ENCODE results near the gene DENND2D. TPM values are rescaled to one million over a fixed set of nuclear protein-coding genes. Genes with fewer than 3 reads are reported as not detected.
"Not testable (repeated sequence)": the region's sequence is repeated elsewhere in the genome, so short reads cannot be mapped to it uniquely, and the experiment has no call there.

Gene DENND2D
- total RNA-seq, 1 donor from 2014 or later = 2.6 TPM

DNA sequence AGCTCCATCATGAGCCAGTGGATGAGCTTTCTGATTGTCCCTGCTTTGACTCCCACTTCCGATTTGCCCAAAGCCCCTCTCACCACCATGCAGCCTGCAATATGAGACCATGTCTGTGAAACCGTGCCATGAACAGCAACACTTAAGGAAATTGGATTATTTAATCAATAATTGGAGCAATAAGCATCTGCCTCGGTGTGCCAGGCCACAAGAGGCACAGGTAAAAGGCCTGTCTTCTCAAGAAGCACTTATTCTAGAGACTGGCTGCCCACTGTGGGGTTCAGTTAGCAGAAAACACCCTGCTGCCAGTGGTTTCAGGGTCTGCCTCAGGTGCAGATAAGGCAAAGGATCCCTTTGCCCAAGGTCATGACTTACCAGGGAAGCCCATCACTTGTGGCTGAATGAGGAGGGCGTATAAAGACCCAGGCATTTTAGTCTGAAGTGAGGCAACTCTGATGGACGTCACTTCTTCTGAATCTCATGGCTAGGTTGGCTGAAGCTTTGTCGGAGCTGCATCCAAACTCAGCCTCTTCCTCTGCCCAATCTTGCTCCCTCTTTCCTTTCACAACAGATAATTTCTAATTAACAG, 19.9 kb upstream of the DENND2D start:
- Mint-ChIP-seq H3K4me1 (ENCODE audit: low read depth) (peaks cover 24% of the 10 kb centered on the region), H3K27ac (no peak overlapping the region)

DNA sequence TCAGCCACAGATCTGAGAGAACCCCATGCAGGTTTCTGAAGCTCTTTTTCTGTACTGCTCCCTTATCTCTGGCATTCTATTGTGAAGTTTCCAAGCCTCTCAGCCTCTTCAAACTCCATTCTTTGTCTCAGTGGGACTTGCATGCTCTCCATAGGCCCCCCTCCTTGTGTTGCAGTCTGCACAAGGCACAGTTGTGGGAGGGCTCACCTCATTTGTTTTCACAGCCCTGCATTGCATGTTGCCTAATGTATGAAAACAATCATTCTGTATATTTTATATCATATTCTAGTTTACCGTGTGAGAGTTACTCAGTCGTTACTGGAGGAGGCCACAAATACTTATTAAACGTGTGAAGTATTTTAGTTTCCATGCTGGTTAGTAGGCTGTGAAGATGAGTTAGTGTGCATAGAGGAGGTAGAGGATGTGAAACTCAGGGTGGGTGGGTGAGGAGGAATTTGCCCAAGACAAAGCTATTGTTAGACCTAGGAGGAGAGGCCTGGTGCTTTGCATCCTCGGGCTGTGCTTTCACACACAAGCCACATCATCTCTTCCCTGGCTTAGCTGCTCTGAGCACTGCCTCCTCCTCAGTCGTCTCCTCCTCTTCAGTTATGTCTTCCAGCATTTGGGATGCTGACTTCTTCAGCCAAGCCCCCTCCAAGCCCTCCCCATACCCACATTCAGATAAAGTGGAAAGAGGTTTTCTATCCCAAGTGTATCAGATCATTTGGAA, 19.3 kb upstream of the DENND2D start:
- H3K4me1 Mint-ChIP-seq (ENCODE audit: low read depth) = peaks cover 28% of the 10 kb centered on the region
- H3K27me3 Mint-ChIP-seq = no peaks in the 10 kb centered on the region
- peaks cover 3% of the 10 kb centered on the region for H3K9me3 Mint-ChIP-seq (ENCODE audit: low read depth)
- H3K4me3 Mint-ChIP-seq (ENCODE audit: low read depth) = no peak overlapping the region
- H3K36me3 Mint-ChIP-seq (ENCODE audit: insufficient read depth) = no peaks in the 10 kb centered on the region
- DNase-seq (ENCODE audit: low spot score, unreplicated experiment) = no peak
- TF ChIP-seq, protein P1, sequence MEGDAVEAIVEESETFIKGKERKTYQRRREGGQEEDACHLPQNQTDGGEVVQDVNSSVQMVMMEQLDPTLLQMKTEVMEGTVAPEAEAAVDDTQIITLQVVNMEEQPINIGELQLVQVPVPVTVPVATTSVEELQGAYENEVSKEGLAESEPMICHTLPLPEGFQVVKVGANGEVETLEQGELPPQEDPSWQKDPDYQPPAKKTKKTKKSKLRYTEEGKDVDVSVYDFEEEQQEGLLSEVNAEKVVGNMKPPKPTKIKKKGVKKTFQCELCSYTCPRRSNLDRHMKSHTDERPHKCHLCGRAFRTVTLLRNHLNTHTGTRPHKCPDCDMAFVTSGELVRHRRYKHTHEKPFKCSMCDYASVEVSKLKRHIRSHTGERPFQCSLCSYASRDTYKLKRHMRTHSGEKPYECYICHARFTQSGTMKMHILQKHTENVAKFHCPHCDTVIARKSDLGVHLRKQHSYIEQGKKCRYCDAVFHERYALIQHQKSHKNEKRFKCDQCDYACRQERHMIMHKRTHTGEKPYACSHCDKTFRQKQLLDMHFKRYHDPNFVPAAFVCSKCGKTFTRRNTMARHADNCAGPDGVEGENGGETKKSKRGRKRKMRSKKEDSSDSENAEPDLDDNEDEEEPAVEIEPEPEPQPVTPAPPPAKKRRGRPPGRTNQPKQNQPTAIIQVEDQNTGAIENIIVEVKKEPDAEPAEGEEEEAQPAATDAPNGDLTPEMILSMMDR (IDR thresholded peaks at IDR 0.05; ENCODE audit: unreplicated experiment) = no peak
- peak overlapping the region; percentile 8 for H3K27ac Mint-ChIP-seq

More for the DNA sequence above, 19.9 kb upstream of the DENND2D start:
- TF ChIP-seq, protein P1 (IDR thresholded peaks at IDR 0.05; ENCODE audit: unreplicated experiment) = no peak
- H3K36me3 Mint-ChIP-seq (ENCODE audit: insufficient read depth) = no peaks in the 10 kb centered on the region
- no peak for DNase-seq (ENCODE audit: low spot score, unreplicated experiment)
- H3K4me3 Mint-ChIP-seq (ENCODE audit: low read depth) = no peak overlapping the region
- H3K9me3 Mint-ChIP-seq (ENCODE audit: low read depth) = peaks cover 3% of the 10 kb centered on the region
- no peaks in the 10 kb centered on the region for H3K27me3 Mint-ChIP-seq

DNA sequence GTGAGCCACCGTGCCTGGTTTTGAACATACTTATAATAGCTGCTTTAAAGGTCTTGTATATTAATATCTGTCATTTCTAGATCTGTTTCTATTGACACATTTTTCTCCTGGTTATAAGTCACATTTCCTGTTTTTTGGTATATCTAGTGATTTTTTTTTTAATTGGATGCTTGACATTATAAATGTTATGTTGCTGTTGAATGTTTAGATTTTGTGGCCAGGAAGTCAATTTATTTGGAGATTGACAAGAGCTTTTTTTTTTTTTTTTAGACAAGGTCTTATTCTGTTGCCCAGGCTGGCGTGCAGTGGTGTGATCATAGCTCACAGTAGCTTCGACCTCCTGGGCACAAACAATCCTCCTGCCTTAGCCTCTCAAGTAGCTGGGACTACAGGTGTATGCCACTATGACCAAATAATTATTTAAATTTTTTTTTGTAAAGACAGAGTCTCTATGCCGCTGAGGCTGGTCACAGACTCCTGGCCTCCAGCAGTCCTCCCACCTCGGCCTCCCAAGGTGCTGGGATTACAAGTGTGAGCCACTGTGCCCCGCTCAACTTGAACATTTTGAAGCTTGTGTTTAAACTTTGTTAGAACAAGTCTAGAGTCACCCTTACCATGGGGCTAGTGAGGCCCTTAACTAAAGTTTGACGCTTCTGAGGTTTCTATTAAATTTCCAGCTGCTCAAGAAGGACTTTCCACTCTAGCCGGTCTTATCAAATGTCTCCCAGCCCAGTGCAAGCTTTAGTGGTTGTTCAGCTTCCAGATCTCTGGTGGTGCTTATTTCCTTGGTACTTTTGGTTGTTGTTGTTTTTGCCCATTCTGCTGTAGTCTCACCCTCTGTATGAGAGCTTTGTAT, 18.5 kb upstream of the DENND2D start:
- Mint-ChIP-seq H3K9me3 (ENCODE audit: low read depth) (peaks cover 3% of the 10 kb centered on the region), H3K27ac (peak overlapping the region; percentile 8), H3K27me3 (no peaks in the 10 kb centered on the region), H3K4me3 (ENCODE audit: low read depth) (no peak overlapping the region), H3K4me1 (ENCODE audit: low read depth) (peaks cover 35% of the 10 kb centered on the region), H3K36me3 (ENCODE audit: insufficient read depth) (no peaks in the 10 kb centered on the region)
- TF ChIP-seq, protein P1 (IDR thresholded peaks at IDR 0.05; ENCODE audit: unreplicated experiment) = no peak
- DNase-seq (ENCODE audit: low spot score, unreplicated experiment) = no peak

DNA sequence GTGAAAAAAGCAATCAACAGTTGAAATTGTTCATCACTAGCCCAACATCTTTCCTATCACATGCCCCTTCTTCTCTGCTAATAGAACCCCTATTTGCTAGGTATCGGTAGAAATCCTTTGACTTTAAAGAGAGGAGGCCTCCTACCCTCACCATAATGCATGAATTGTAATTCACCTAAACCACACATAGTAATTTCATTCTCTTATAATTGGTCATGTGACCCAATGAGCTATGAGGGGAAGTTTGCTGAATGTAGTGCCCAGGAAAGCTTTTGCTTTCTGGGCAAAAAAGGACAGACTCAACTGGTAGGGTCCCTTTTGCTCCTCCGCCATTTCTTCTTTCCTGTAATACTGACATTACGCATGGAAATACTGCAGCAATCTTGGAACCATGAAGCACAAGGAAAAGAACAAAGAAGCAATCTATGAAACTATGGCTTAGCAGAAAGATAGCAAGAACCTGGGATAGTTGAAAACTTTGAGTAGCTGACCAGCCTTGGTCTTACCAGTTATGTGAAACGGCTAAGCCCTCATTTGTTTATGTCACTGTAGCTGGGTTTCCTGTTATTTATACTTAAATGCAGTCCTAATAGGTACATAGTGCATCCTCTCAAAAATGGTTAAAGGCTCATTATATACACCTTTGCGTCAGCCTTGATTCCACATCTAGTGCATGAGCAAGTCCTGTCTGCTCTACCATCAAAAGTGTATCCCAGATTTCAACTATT, 16.9 kb upstream of the DENND2D start:
- no peak for DNase-seq (ENCODE audit: low spot score, unreplicated experiment)
- TF ChIP-seq, protein P1 (IDR thresholded peaks at IDR 0.05; ENCODE audit: unreplicated experiment) = no peak
- peaks cover 3% of the 10 kb centered on the region for H3K9me3 Mint-ChIP-seq (ENCODE audit: low read depth)
- no peak overlapping the region for H3K4me3 Mint-ChIP-seq (ENCODE audit: low read depth)
- H3K4me1 Mint-ChIP-seq (ENCODE audit: low read depth) = peaks cover 41% of the 10 kb centered on the region
- H3K27ac Mint-ChIP-seq = no peak overlapping the region
- H3K27me3 Mint-ChIP-seq = no peaks in the 10 kb centered on the region
- no peaks in the 10 kb centered on the region for H3K36me3 Mint-ChIP-seq (ENCODE audit: insufficient read depth)

DNA sequence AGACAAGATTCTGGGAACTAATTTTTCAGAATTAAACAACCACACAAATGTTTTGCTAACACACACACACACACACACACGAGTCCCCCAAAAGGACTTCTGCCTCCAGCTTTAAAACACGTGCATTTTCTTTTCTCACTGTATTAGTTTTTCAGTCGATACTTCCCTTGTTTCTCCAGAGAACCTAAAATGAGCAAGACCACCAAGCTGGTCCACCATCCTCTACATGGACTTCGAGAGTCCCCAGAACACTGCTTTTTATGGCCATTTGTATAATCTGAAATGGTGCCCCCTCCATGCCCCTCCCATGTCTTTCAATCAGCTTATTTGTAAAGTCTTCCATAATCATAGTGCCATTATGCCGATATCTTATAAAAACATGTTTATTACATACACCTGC, 16.3 kb upstream of the DENND2D start:
- no peaks in the 10 kb centered on the region for H3K27me3 Mint-ChIP-seq
- no peak overlapping the region for H3K4me3 Mint-ChIP-seq (ENCODE audit: low read depth)
- peaks cover 42% of the 10 kb centered on the region for H3K4me1 Mint-ChIP-seq (ENCODE audit: low read depth)
- H3K9me3 Mint-ChIP-seq (ENCODE audit: low read depth) = peaks cover 3% of the 10 kb centered on the region
- no peak overlapping the region for H3K27ac Mint-ChIP-seq
- TF ChIP-seq, protein P1 (IDR thresholded peaks at IDR 0.05; ENCODE audit: unreplicated experiment) = no peak
- no peak for DNase-seq (ENCODE audit: low spot score, unreplicated experiment)
- no peaks in the 10 kb centered on the region for H3K36me3 Mint-ChIP-seq (ENCODE audit: insufficient read depth)

DNA sequence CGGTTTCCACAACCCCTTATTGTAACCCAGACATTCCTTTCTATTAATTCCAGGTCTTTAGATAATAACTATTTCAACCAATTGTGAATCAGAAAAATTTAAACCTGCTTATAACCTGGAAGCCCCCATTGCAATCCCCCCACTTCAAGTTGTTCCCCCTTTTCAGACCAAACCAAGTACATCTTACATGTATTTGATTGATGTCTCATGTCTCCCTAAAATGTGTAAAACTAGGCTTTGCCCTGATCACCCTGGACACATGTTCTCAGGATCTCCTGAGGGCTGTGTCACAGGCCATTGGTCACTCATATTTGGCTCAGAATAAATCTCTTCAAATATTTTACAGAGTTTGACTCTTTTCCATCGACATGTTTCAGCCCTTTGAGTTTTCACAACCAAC, 14.8 kb upstream of the DENND2D start:
- DNase-seq (ENCODE audit: low spot score, unreplicated experiment); H3K4me3 Mint-ChIP-seq (ENCODE audit: low read depth); H3K9me3 Mint-ChIP-seq (ENCODE audit: low read depth); H3K27me3 Mint-ChIP-seq; H3K36me3 Mint-ChIP-seq (ENCODE audit: insufficient read depth): not testable (repeated sequence)
- Mint-ChIP-seq H3K27ac (peak overlapping the region; percentile 90), H3K4me1 (ENCODE audit: low read depth) (peaks cover 39% of the 10 kb centered on the region)

Measured in progenitor cell of endocrine pancreas (in vitro differentiated cells).